PC-3 (cell line): ENCODE measurements around the gene RAB5IF. TPM values are rescaled to one million over a fixed set of nuclear protein-coding genes. Genes with fewer than 3 reads are reported as not detected.
A peak's percentile ranks its signal among the peaks of the same experiment; 100 is the strongest.

Experiments
- ATAC-seq: fragments of 200-7000 bp; cut with Tn5 transposase; 2 replicates; pipeline ENCODE4 v1.9.1; 2020; ENCODE audit warnings: mild to moderate bottlenecking, moderate library complexity
- BruUV-seq: library from RNA; stranded (reverse); fragments of 400-500 nt; replicated peaks from 2 replicates; lab custom pipeline; 2021; lab: Mats Ljungman, UMichigan
- CTCF ChIA-PET: fragments of 300-600 bp; sonication (Branson Sonifier 250); formaldehyde crosslinking; loops from one replicate; lab custom pipeline; 2022; ENCODE audit warnings: antibody characterized with exemption; lab: Charles Lee
- POLR2A ChIA-PET: fragments of 300-600 bp; sonication (Branson Sonifier 250); formaldehyde crosslinking; loops from one replicate; lab custom pipeline; 2022; ENCODE audit warnings: antibody characterized with exemption; ENCODE audit not compliant: unreplicated experiment; lab: Charles Lee
- DNase-seq: peaks from one replicate; pipeline ENCODE4 v3.0.0-alpha.2; 2015
- H2AFZ ChIP-seq: fragments of 300-600 bp; sonication (generic); 2 replicates; pipeline ENCODE4 v1.6.0; 2016; ENCODE audit warnings: antibody characterized with exemption, low read length
- H3F3A ChIP-seq: fragments of 300-600 bp; sonication (generic); one replicate; pipeline ENCODE4 v1.6.0; 2017; ENCODE audit warnings: antibody characterized with exemption, low read length, control low read depth, mild to moderate bottlenecking; ENCODE audit not compliant: unreplicated experiment
- H3K27ac ChIP-seq: fragments of 300-600 bp; sonication (generic); 2 replicates; pipeline ENCODE4 v1.5.1; 2016; ENCODE audit warnings: mild to moderate bottlenecking, low read length
- H3K27me3 ChIP-seq: fragments of 300-600 bp; sonication (generic); 2 replicates; pipeline ENCODE4 v1.6.1; 2016; ENCODE audit warnings: low read length, mixed read lengths
- H3K36me3 ChIP-seq: fragments of 300-600 bp; sonication (generic); 2 replicates; pipeline ENCODE4 v1.6.1; 2016; ENCODE audit warnings: low read depth, mixed run types, low read length, mixed read lengths
- H3K4me1 ChIP-seq: fragments of 300-600 bp; sonication (generic); 2 replicates; pipeline ENCODE4 v1.5.1; 2016; ENCODE audit warnings: low read length; ENCODE audit not compliant: insufficient read depth
- H3K4me2 ChIP-seq: fragments of 300-600 bp; sonication (generic); 2 replicates; pipeline ENCODE4 v1.6.0; 2016; ENCODE audit warnings: low read length
- H3K4me3 ChIP-seq: fragments of 300-600 bp; sonication (generic); 2 replicates; pipeline ENCODE4 v1.5.1; 2016; ENCODE audit warnings: mild to moderate bottlenecking, low read length, mixed read lengths
- H3K79me2 ChIP-seq: fragments of 300-600 bp; sonication (generic); 2 replicates; pipeline ENCODE4 v1.6.1; 2017; ENCODE audit warnings: low read length, mixed read lengths
- H3K9ac ChIP-seq: fragments of 300-600 bp; sonication (generic); 2 replicates; pipeline ENCODE4 v1.6.0; 2016; ENCODE audit warnings: mild to moderate bottlenecking, low read length
- H3K9me2 ChIP-seq: fragments of 300-600 bp; sonication (generic); replicated peaks from 2 replicates; pipeline ENCODE4 v1.6.1; 2016; ENCODE audit warnings: mixed run types, low read length, mixed read lengths
- H3K9me3 ChIP-seq: fragments of 300-600 bp; sonication (generic); 2 replicates; pipeline ENCODE4 v1.6.1; 2016; ENCODE audit warnings: low read length, mixed read lengths
- H4K20me1 ChIP-seq: fragments of 300-600 bp; sonication (generic); 2 replicates; pipeline ENCODE4 v1.6.1; 2016; ENCODE audit warnings: low read length, mixed read lengths
- CTCF ChIP-seq: fragments of 300-600 bp; sonication (generic); conservative IDR thresholded peaks from 2 replicates; pipeline ENCODE4 v1.5.1; 2017; ENCODE audit warnings: antibody characterized with exemption, low read depth, mild to moderate bottlenecking, low read length
- EZH2 ChIP-seq: fragments of 300-600 bp; sonication (generic); IDR thresholded peaks from one replicate; pipeline ENCODE4 v1.6.1; 2017; ENCODE audit warnings: antibody characterized with exemption, mild to moderate bottlenecking, low read length; ENCODE audit not compliant: unreplicated experiment
- EZH2phosphoT487 ChIP-seq: fragments of 300-600 bp; sonication (generic); IDR thresholded peaks from 2 replicates; pipeline ENCODE4 v1.6.1; 2018; ENCODE audit warnings: mild to moderate bottlenecking, antibody characterized with exemption, low read length, borderline replicate concordance
- intact Hi-C: fragments of 100-400 bp; cut with micrococcal nuclease; formaldehyde crosslinking; loops from 2 replicates; pipeline ENCODE4 v1.9.0; 2023
- total RNA-seq: library from RNA; depleted of rRNA; stranded (reverse); fragments of >200 nt; gene quantifications from 2 replicates; pipeline ENCODE4 v1.2.3, GENCODE V29; 2014

Gene RAB5IF
- total RNA-seq, 1 experiment from 2014 or later, result 217 TPM

- TF ChIP-seq EZH2 (no peak), CTCF (no peak), EZH2phosphoT487 (no peak)
- no peaks in the 10 kb centered on the region for H3K9me3 ChIP-seq
- H3K4me2 ChIP-seq, result no peak overlapping the region
- DNase-seq (no peak), ATAC-seq (no peak)
- no peak overlapping the region for H3K27ac ChIP-seq
- ChIA-PET CTCF (no interaction called here), POLR2A (no interaction called here)
- peaks cover 15% of the 10 kb centered on the region for H3K4me1 ChIP-seq
- H3K9me2 ChIP-seq, result no peaks in the 10 kb centered on the region
- no peak overlapping the region for H3K9ac ChIP-seq
- H3K27me3 ChIP-seq, result no peaks in the 10 kb centered on the region
- H2AFZ ChIP-seq, result no peak overlapping the region
- peaks cover 3% of the 10 kb centered on the region for H3F3A ChIP-seq
- no peaks in the 10 kb centered on the region for H3K79me2 ChIP-seq
- no TSS peak for BruUV-seq
- no peak overlapping the region for H3K4me3 ChIP-seq
- H4K20me1 ChIP-seq, result no peaks in the 10 kb centered on the region
- intact Hi-C loops, result no loop called here
- peaks cover 12% of the 10 kb centered on the region; the same call in 1 of the 2 replicates for H3K36me3 ChIP-seq
These were observed 18.1 kb upstream of the RAB5IF start for GRCh38 chr20:36587388-36588070.

- ATAC-seq (no peak), DNase-seq (no peak)
- Histone ChIP-seq H2AFZ (no peak overlapping the region), H3K9me3 (no peaks in the 10 kb centered on the region), H3K36me3 (peaks cover 12% of the 10 kb centered on the region; the same call in 1 of the 2 replicates), H3K9me2 (no peaks in the 10 kb centered on the region), H4K20me1 (no peaks in the 10 kb centered on the region), H3K4me2 (no peak overlapping the region), H3K27ac (no peak overlapping the region), H3K4me1 (no peaks in the 10 kb centered on the region), H3K4me3 (no peak overlapping the region), H3K27me3 (no peaks in the 10 kb centered on the region), H3F3A (peaks cover 3% of the 10 kb centered on the region), H3K9ac (no peak overlapping the region), H3K79me2 (no peaks in the 10 kb centered on the region)
- TF ChIP-seq CTCF (no peak), EZH2phosphoT487 (no peak), EZH2 (no peak)
- no TSS peak for BruUV-seq
- intact Hi-C loops, result no loop called here
- CTCF ChIA-PET, result interaction anchor here (0.6 kb wide), 1 partner anchor 275 kb away, joined by 3 read pairs; no protein-coding TSS in a partner anchor
- POLR2A ChIA-PET, result no interaction called here
These were observed 14.3 kb upstream of the RAB5IF start for GRCh38 chr20:36591281-36591680.

GRCh38 chr20:36591854-36592641 lies 13.5 kb upstream of the RAB5IF start:
- Histone ChIP-seq H2AFZ (no peak overlapping the region), H4K20me1 (no peaks in the 10 kb centered on the region), H3K9ac (no peak overlapping the region), H3K9me2 (no peaks in the 10 kb centered on the region), H3F3A (peaks cover 3% of the 10 kb centered on the region), H3K27ac (no peak overlapping the region), H3K27me3 (no peaks in the 10 kb centered on the region), H3K9me3 (no peaks in the 10 kb centered on the region), H3K4me1 (no peaks in the 10 kb centered on the region), H3K79me2 (no peaks in the 10 kb centered on the region), H3K36me3 (peaks cover 12% of the 10 kb centered on the region; the same call in 1 of the 2 replicates), H3K4me2 (no peak overlapping the region), H3K4me3 (no peak overlapping the region)
- POLR2A ChIA-PET, result no interaction called here
- ATAC-seq (no peak), DNase-seq (peak; percentile 38)
- CTCF ChIA-PET, result interaction anchor here (0.6 to 1.0 kb wide), 3 partner anchors 14 to 274 kb away, joined by 3 to 4 read pairs (median 3); partner anchors contain the start of gene RAB5IF
- intact Hi-C loops, result no loop called here
- BruUV-seq, result no TSS peak
- TF ChIP-seq CTCF (peak; percentile 62), EZH2 (no peak), EZH2phosphoT487 (no peak)
